G401.6 (cell line): Measurements from ENCODE around the gene ZBTB6.
"Not testable (repeated sequence)": the region's sequence is repeated elsewhere in the genome, so short reads cannot be mapped to it uniquely, and the experiment has no call there.

Experiments used
- FAIRE-seq: peaks from 2 replicates; lab custom pipeline; 2012; peaks lifted over from hg19 to GRCh38; lab: Jason Lieb, UNC

Gene ZBTB6

DNA sequence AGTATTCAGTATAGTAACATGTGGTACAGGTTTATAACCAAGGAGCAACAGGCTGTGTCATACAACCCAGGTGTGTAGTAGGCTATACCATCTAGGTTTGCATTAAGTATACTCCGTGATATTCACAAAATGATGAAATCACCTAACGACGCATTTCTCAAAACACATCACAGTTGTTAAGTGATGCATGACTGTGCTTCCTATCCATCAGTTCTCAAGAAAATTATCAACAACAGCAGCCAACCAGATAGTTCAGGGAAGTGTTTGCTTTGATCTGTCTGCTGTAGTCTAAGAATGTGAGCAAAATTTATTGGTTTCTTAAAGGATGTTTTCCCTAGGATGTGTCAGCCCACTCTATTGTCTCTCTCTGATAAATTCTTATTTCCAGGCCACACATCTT lies 10.8 kb upstream of the ZBTB6 start:
- FAIRE-seq: no peak

DNA sequence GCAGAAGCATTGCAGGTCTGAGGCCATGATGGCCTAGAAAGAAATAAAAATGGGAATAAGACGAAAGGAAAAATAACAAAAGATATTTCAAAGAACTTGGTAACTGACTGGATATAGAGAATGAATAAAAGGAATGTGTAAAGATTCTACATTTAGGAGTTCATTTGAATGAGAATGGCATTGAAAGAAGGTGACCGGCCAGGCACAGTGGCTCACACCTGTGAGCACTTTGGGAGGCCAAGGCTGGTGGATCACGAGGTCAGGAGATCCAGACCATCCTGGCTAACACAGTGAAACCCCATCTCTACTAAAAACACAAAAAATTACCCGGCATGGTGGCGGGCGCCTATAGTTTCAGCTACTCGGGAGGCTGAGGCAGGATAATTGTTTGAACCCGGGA lies 9.6 kb upstream of the ZBTB6 start:
- FAIRE-seq: no peak

DNA sequence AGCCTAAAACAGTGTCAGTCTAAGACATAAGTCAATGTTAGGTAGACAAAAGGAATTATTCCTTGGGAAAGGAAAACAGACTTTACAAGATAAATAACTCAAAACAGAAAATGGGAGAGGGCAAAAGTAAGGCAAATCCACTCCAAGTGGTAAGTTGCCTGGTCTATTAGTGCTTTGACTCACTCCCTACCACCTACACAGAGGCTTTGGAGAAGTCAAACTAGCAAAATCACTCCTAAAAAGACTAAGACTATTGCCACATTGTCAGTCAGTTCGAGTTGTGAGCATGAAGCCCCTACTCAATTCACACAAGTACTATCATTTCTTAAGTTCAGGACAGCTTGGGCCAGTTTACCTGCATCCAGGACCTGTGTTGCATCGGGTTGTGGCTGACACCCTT lies 5.2 kb upstream of the ZBTB6 start:
- no peak for FAIRE-seq

DNA sequence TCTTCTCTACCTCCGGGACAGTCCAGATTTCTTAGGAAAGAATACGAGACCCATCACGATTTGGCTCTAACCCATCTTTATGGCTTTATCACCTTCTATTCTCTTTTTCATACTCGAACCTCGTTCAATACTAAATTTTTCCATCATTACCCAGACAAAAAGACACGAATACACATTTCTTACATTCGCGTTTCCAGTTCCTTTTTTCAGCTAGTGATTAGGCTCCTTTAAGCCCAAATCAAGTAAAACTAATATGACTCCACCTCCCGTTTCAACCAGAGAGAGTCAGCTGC lies 506 bp downstream of the ZBTB6 start:
- FAIRE-seq: no peak

DNA sequence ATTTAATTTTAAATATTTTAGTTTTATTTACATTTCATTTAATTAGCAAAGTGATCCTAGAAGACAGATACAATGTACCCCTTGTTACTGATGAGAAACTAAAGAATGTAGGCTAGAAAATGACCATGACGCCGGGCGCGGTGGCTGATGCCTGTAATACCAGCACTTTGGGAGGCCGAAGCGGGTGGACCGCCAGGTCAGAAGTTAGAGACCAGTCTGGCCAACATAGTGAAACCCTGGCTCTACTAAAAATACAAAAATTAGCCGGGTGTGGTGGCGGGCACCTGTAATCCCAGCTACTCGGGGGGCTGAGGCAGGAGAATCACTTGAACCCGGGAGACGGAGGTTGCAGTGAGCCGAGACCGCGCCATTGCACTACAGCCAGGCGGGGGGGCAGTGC lies 7.0 kb downstream of the ZBTB6 start:
- not testable (repeated sequence) for FAIRE-seq

DNA sequence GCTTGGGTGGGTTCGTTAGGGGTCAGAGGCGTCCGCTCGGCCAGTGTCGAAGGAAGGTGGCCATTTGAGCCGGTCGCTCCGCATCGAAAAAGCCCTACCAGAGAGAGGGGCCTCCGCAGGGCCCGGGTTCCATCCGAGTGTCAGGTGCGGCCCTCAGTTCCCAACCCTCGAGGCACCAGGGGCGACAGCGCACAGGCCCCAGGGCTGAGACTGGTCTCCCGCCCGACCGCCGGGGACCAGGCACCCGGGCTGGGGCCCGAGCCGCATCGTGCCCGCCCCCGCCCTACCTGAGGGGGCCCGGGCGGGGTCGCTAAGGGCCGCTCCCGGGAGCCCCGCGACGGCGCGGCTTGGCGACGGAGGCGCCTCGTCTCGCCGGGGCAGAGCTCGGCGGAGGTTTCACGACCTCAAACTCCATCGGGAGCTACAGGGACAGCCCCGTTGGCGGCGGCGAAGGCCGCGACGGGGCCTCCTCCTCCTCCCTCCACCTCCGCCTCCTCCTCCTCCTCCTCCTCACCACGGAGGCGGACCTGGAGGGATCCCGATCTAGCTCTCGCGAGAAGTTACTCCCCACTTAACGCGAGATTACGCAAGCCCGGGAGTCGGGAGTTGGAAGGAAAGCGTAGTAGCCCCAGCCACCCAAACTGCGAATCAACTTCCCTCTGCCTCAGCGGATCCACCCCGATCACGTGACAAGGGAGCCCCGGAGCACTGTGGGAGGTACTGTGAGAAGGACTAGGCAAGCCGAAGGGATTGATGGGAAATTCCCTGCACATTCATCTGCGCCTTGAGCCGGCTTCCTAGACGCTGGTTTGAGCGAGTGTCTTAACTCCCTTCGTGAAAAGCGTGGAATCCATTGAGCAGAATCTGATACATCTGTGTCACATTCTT lies 8.1 kb downstream of the ZBTB6 start, which contains the start of gene RC3H2:
Gene RC3H2, minus strand, starts transcription at position 537 of the 888 bp plus-strand sequence. CDS start 7,850 bp downstream, outside the sequence.
- peak; percentile 99 for FAIRE-seq

DNA sequence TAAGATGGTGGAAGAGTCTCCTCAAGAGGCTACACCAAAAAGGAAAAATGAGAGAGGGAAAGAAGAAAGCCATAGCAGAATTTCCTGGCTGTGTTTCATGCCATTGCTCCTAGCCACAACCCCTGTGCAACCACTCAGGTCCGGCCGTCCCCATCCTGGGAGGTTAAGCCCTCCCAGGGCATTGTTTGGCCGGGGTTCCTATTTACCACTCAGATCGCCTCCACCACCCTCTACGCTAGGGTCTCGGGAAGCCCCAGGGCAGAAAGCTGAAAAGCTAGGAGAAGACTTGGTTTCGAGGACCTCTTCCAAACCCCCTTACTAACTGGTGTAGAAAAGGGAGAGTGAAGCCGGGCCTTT lies 8.7 kb downstream of the ZBTB6 start:
- no peak for FAIRE-seq

DNA sequence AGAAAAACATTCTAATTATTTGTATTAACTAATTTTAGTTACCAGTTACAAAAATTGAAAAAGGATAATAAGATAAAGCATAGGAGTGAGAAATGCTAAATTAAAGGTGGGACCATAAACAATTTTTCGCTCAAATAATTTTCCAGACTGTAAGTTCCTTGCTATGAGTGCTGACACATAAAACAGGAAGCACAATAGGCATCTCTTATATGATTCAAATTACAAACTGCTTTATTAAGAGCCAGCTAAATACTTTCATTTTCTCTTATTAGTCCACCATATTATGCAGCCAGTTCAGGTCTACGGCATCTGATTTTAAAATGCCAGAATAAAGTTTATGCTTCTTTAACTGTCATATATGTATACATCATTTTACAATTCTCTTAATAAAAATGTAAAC lies 12.3 kb downstream of the ZBTB6 start:
- FAIRE-seq: no peak

DNA sequence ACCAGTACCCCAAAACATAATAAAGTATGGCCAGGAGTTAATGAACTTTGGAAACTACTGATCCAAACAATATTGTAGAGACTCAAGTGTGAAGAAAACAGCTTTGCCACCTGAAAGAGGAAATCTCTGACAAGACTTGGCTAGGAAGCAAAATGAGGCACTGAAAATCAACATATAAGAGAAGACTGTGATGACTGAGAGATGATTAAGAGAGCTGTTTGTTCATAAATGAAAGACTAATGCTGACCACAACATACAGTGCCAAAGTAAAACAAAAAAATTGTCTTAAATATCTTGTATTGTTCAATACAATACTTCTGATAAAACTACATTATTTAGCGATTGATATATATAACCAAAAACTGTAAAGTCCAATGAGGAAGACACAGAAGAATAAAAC lies 15.2 kb downstream of the ZBTB6 start:
- FAIRE-seq: peak; percentile 17

DNA sequence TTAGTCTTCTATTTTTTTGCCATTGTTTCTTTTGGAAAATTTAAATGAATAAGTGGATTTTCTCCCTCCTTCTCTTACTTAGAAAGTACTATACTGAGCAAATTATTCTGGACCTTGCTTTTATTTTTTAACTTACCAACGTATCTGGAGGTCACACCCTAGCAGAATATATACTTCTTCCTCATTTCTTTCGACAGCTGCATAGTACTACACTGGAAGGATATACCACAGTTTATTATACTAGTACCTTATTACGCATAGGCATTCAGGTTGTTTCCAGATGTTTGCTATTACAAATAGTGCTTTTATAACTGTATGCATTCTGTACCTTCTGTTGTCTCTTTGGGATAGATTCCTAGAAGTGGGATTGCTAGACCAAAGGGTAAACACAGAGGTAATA lies 24.6 kb downstream of the ZBTB6 start:
- no peak for FAIRE-seq

DNA sequence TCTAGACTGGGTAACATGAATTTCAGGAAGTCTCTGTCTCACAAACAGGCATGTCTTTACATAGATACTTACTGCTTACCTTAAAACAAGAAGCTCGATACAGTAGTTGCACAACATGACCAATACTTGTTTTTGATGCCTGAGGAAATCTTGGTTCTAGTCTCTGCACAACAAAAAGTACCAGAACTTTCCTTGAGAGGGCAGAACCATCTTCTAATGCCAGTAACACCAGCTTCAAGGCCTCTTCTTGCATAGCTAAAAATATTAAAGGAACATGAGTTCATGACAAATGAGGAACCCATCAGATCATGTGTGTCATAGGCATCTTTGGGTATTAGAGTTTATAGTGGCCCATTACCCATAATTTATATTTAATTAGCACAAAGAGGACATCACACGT lies 30.0 kb downstream of the ZBTB6 start:
- FAIRE-seq: no peak

DNA sequence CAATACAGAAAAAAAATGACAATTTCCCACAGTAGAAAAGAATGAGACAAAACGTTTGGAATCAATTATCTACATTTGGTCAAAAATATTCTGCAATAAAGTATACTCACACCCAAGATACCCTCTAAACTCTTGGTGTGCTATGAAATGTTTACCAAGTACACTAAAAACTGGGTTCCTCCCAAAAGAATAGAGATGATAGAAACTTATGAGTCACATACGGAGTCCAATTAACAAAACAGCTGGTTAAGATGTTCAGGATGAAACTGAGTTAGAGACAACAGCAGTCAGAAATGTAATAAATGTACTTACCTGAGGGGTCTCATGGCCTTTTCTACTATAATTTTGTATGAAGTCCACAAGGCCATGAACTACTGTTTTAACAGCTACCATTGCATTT lies 33.7 kb downstream of the ZBTB6 start:
- no peak for FAIRE-seq

DNA sequence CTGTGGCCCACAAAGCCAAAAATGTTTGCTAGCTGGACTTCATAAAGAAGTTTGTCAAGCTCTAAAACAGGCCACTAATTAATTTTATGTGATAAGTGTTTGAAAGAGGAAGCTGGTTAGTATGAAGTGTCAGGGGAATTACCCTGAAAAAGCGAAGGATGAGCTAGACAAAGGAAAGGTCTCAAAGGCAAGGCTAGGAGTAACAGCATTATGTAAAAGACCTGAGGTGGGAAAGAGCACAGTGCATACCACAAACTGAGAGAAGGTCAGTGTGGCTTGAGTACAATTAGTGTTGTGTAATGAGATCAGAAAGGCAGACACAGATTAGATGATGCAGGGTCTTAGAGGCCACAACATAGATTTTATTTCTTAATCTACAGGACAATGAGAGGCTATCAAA lies 37.6 kb downstream of the ZBTB6 start:
- no peak for FAIRE-seq

DNA sequence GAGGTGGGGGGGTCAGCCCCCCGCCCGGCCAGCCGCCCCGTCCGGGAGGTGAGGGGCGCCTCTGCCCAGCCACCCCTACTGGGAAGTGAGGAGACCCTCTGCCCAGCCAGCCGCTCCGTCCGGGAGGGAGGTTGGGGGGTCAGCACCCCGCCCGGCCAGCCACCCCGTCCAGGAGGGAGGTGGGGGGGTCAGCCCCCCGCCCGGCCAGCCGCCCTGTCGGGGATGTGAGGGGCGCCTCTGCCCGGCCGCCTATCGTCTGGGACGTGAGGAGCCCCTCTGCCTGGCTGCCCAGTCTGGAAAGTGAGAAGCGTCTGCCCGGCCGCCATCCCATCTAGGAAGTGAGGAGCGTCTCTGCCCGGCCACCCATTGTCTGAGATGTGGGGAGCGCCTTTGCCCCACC lies 45.8 kb downstream of the ZBTB6 start:
- FAIRE-seq: not testable (repeated sequence)

DNA sequence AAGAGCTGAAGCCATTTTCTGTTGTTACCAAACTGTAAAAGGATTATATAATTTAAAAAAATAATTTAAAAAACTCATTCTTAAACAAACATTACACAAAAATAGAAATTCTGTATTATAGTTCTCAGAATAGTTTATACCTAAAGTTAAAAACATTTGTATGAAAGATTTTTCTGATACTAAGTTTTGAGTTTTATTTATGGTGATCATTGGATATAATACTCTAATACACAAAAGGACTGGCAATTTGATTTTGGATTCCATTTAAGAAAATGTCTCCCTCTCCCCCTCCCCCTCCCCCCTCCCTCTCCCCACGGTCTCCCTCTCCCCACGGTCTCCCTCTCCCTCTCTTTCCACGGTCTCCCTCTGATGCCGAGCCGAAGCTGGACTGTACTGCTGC lies 47.0 kb downstream of the ZBTB6 start:
- FAIRE-seq: peak; percentile 67

DNA sequence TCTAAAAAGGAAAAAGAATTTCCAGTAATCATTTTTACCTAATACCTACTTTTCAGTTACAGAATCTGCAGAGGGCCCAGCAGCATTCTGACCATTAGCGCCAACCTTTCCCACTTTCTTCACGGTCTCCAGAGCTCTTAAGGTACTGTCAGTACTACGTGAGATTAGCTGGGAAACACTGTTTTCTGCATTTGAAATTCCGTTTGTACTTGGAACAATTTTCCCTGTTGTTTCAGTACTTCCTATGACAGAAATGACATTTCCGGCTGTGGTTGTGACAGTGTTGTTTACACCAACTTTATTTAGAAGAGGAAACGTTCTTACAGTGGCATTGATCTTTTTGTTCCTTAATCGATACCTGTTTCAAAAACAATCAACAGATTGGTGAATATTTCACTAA lies 47.8 kb downstream of the ZBTB6 start:
- FAIRE-seq: no peak

DNA sequence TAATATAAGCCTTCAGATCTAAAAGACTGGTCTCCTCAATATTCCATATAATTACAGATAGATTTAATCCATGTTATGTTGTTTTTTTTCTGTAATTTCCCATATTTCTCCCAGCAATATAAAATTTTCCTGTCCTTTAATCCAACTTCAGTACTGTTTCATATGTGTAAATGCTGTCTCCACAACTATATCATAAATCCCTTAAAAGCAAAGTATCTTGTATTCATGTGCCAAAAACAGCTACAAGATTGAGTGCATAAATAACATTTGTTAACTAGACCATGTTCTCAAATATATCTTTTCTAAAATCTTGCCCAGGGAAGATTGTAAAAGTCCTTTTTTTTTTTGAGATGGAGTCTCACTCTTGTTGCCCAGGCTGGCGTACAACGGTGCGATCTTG lies 49.7 kb downstream of the ZBTB6 start:
- FAIRE-seq: no peak

DNA sequence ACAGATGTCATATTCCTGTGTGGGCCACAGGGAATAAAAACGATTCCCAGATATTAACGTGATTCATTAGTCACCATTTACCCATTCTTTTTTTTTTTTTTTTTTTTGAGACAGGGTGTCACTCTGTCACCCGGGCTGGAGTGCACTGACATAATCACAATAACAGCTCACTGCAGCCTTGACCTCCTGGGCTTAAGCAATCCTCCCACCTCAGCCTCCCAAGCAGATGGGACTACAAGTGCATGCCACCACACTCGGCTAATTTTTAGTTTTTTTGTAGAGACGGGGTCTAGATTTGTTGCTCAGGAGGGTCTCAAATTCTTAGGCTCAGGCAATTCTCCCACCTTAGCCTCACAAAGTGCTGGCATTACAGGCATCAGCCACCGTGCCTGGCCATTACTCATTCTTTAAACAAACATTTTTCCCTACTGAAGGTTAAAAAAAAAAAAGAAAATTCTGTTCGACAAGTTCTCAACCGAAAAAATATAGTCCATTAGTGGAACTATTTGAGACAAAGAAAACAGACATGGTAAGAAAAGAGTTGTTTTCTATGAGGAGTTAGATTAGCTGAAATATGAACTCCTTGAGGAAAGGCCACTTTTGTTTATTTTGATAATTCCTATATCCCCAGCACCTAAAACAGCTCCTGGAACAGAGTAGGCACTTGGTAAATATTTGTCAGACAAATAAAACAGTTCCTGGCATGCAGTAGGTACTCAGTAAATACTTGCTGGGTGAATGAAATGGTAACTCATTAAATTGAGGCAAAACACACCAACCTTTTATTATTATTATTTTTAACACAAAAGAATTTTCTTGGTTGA lies 52.6 kb downstream of the ZBTB6 start:
- no peak for FAIRE-seq
